CD4-positive, alpha-beta T cell (primary cell): ENCODE results near the gene EMX2. TPM values are rescaled to one million over a fixed set of nuclear protein-coding genes. Genes with fewer than 3 reads are reported as not detected.

Source experiments
- ATAC-seq: fragments of 200-7000 bp; cut with Tn5 transposase; one replicate; pipeline ENCODE4 v1.10.0; 2022; ENCODE audit warnings: mild to moderate bottlenecking; ENCODE audit not compliant: poor library complexity
- CTCF ChIA-PET: fragments of 350-600 bp; sonication (Branson Sonifier 250); formaldehyde crosslinking; loops from one replicate; lab custom pipeline; 2021; ENCODE audit warnings: antibody characterized with exemption, inconsistent platforms; lab: Charles Lee
- POLR2A ChIA-PET: fragments of 350-600 bp; sonication (Branson Sonifier 250); formaldehyde crosslinking; loops from one replicate; lab custom pipeline; 2021; ENCODE audit warnings: antibody characterized with exemption, inconsistent platforms; lab: Charles Lee
- DNase-seq, 14 experiments: peaks; one replicate each; pipeline ENCODE4 v3.0.0-alpha.2; 2013 to 2020; ENCODE audit warnings: mixed read lengths in 2 of 14
- H3K27ac ChIP-seq, 2 donors: one replicate each; pipeline versions ENCODE4 v1.5.1 to v1.7.0; 2013; ENCODE audit warnings: low read length in 2 of 2, low read depth in 1 of 2, mild to moderate bottlenecking in 1 of 2
- H3K27me3 ChIP-seq, 2 experiments: 1 replicate in 1 of 2; 2 replicates in 1 of 2; pipeline versions ENCODE4 v1.6.1 to v1.7.0; 2013; ENCODE audit warnings: low read length in 2 of 2, control low read depth in 1 of 2, mild to moderate bottlenecking in 1 of 2, moderate library complexity in 1 of 2; ENCODE audit not compliant: insufficient read depth in 2 of 2, control insufficient read depth in 1 of 2
- H3K36me3 ChIP-seq: one replicate; pipeline ENCODE4 v1.6.1; 2013; ENCODE audit warnings: low read length, control low read depth; ENCODE audit not compliant: insufficient read depth
- H3K4me1 ChIP-seq: one replicate; pipeline ENCODE4 v1.6.1; 2013; ENCODE audit warnings: low read length, control low read depth; ENCODE audit not compliant: insufficient read depth
- H3K4me3 ChIP-seq: one replicate; pipeline ENCODE4 v1.5.1; 2013; ENCODE audit warnings: mild to moderate bottlenecking, low read length, moderate library complexity
- H3K9me3 ChIP-seq, 2 experiments: 1 replicate in 1 of 2; 2 replicates in 1 of 2; pipeline versions ENCODE4 v1.6.1 to v1.7.0; 2013; ENCODE audit warnings: low read length in 2 of 2, mild to moderate bottlenecking in 2 of 2, control low read depth in 1 of 2, moderate library complexity in 1 of 2; ENCODE audit not compliant: control insufficient read depth in 1 of 2, insufficient read depth in 1 of 2
- H3K27ac Mint-ChIP-seq: one replicate; pipeline ENCODE4 v1.8.0; 2020; ENCODE audit warnings: mixed read lengths
- H3K27me3 Mint-ChIP-seq: one replicate; pipeline ENCODE4 v1.8.0; 2021; ENCODE audit warnings: mixed read lengths
- H3K36me3 Mint-ChIP-seq: one replicate; pipeline ENCODE4 v1.8.0; 2021; ENCODE audit warnings: low read depth, mixed read lengths
- H3K4me1 Mint-ChIP-seq: one replicate; pipeline ENCODE4 v1.8.0; 2021; ENCODE audit warnings: low read depth, mixed read lengths
- H3K4me3 Mint-ChIP-seq: one replicate; pipeline ENCODE4 v1.8.0; 2020; ENCODE audit warnings: mild to moderate bottlenecking, mixed read lengths
- H3K9me3 Mint-ChIP-seq: one replicate; pipeline ENCODE4 v1.8.0; 2020; ENCODE audit warnings: mixed read lengths
- intact Hi-C, 2 experiments: fragments of 100-400 bp; cut with DNase I in 1 of 2; cut with micrococcal nuclease in 1 of 2; formaldehyde crosslinking; loops; one replicate each; pipeline versions ENCODE4 v1.15.1 to v1.9.0; 2023 to 2025; cut with DNase I, micrococcal nuclease
- total RNA-seq, 174 experiments: library from RNA in 2 of 174; stranded (reverse) in 2 of 174; gene quantifications; one replicate each; pipeline ENCODE4 v1.2.3 and lab custom pipeline; 2021 to 2026
- TF ChIP-seq, protein P1 (sequence below): fragments of 200-600 bp; IDR thresholded peaks from one replicate; pipeline ENCODE4 v1.8.0; 2022; ENCODE audit warnings: antibody characterized with exemption, mild to moderate bottlenecking

EMX2 gene
- total RNA-seq, 2 experiments from 2014 or later, result not detected

DNA sequence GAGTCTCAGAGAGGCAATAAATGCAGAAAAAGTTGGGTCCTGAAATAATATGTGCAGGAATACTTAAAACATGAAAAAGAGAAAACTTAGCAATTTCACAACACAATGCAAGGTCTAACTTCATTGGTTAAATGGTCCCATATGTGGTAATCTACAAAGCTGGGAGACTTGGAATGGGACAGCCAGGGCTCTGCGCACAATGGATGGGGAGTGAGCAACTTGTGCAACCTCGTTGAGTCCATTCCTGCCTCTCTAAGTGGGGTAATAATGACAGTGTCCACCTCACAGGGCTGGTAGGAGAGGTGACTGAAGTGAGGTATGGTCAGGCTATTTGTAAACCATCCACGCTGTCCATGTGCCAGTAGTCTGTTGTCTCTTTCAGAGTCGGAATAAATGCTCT lies 11.8 kb upstream of the EMX2 start:
- H3K4me1 Mint-ChIP-seq, result no peaks in the 10 kb centered on the region
- POLR2A ChIA-PET, result no interaction called here
- TF ChIP-seq, protein P1, sequence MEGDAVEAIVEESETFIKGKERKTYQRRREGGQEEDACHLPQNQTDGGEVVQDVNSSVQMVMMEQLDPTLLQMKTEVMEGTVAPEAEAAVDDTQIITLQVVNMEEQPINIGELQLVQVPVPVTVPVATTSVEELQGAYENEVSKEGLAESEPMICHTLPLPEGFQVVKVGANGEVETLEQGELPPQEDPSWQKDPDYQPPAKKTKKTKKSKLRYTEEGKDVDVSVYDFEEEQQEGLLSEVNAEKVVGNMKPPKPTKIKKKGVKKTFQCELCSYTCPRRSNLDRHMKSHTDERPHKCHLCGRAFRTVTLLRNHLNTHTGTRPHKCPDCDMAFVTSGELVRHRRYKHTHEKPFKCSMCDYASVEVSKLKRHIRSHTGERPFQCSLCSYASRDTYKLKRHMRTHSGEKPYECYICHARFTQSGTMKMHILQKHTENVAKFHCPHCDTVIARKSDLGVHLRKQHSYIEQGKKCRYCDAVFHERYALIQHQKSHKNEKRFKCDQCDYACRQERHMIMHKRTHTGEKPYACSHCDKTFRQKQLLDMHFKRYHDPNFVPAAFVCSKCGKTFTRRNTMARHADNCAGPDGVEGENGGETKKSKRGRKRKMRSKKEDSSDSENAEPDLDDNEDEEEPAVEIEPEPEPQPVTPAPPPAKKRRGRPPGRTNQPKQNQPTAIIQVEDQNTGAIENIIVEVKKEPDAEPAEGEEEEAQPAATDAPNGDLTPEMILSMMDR, result no peak
- H3K27me3 Mint-ChIP-seq, result peaks cover 74% of the 10 kb centered on the region
- no peaks in the 10 kb centered on the region for H3K36me3 ChIP-seq
- intact Hi-C loops, result no loop called here
- no peak overlapping the region for H3K27ac ChIP-seq
- peaks cover 0 to 12% of the 10 kb centered on the region in 2 experiments for H3K9me3 ChIP-seq
- H3K9me3 Mint-ChIP-seq, result no peaks in the 10 kb centered on the region
- no peak overlapping the region for H3K27ac Mint-ChIP-seq
- CTCF ChIA-PET, result no interaction called here
- no peaks in the 10 kb centered on the region for H3K36me3 Mint-ChIP-seq
- ATAC-seq (no peak), DNase-seq (no peak)
- peaks cover 35 to 66% of the 10 kb centered on the region in 2 experiments for H3K27me3 ChIP-seq
- H3K4me3 ChIP-seq, result no peak overlapping the region
- H3K4me1 ChIP-seq, result no peaks in the 10 kb centered on the region
- no peak overlapping the region for H3K4me3 Mint-ChIP-seq

- Histone ChIP-seq H3K36me3 (no peaks in the 10 kb centered on the region), H3K27ac (no peak overlapping the region), H3K4me3 (no peak overlapping the region), H3K9me3 (peaks cover 0 to 16% of the 10 kb centered on the region in 2 experiments), H3K4me1 (no peaks in the 10 kb centered on the region), H3K27me3 (peaks cover 41 to 73% of the 10 kb centered on the region in 2 experiments)
- Mint-ChIP-seq H3K4me1 (no peaks in the 10 kb centered on the region), H3K36me3 (no peaks in the 10 kb centered on the region), H3K27me3 (peaks cover 76% of the 10 kb centered on the region), H3K9me3 (no peaks in the 10 kb centered on the region), H3K27ac (no peak overlapping the region), H3K4me3 (no peak overlapping the region)
- TF ChIP-seq, protein P1, result no peak
- ATAC-seq, result no peak
- no peak for DNase-seq
- POLR2A ChIA-PET, result no interaction called here
- intact Hi-C loops, result no loop called here
- CTCF ChIA-PET, result interaction anchor here (0.6 kb wide), 1 partner anchor 708 kb away, joined by 3 read pairs; no protein-coding TSS in a partner anchor
These were observed 11.1 kb upstream of the EMX2 start for GRCh38 chr10:117531371-117532002.

- Mint-ChIP-seq H3K36me3 (no peaks in the 10 kb centered on the region), H3K4me1 (no peaks in the 10 kb centered on the region), H3K9me3 (no peaks in the 10 kb centered on the region), H3K27ac (no peak overlapping the region), H3K4me3 (no peak overlapping the region), H3K27me3 (peaks cover 80% of the 10 kb centered on the region)
- TF ChIP-seq, protein P1, result no peak
- DNase-seq (no peak), ATAC-seq (no peak)
- H3K4me1 ChIP-seq, result peaks cover under 1% of the 10 kb centered on the region
- ChIA-PET CTCF (interaction anchor here (0.6 kb wide), 1 partner anchor 708 kb away, joined by 3 read pairs; no protein-coding TSS in a partner anchor), POLR2A (no interaction called here)
- H3K9me3 ChIP-seq, result peaks cover 0 to 20% of the 10 kb centered on the region in 2 experiments
- peaks cover 46 to 78% of the 10 kb centered on the region in 2 experiments for H3K27me3 ChIP-seq
- intact Hi-C loops, result no loop called here
- H3K4me3 ChIP-seq, result no peak overlapping the region
- H3K27ac ChIP-seq, result no peak overlapping the region
- H3K36me3 ChIP-seq, result no peaks in the 10 kb centered on the region
These were observed 10.6 kb upstream of the EMX2 start for GRCh38 chr10:117532003-117532385.
